ENCODE results near the gene CALML6. TPM values are rescaled to one million over a fixed set of nuclear protein-coding genes. Genes with fewer than 3 reads are reported as not detected.
A peak's percentile ranks its signal among the peaks of the same experiment; 100 is the strongest.

Gene CALML6
- polyA plus RNA-seq, 3 donors = 0.24 TPM; not detected in 2

GRCh38 chr1:1875932-1876331 lies 39.1 kb upstream of the CALML6 start:
- intact Hi-C loops (cut with micrococcal nuclease) = no loop called here
- peaks cover 0 to 2% (median 0%) of the 10 kb centered on the region in 3 donors for H3K27me3 Mint-ChIP-seq (ENCODE audit: low read depth in 3 of 3)
- peaks cover 16 to 60% of the 10 kb centered on the region in 2 donors for H3K36me3 ChIP-seq (replicated peaks in 1 of 2; ENCODE audit: control insufficient read depth in 1 of 2, insufficient read depth in 2 of 2, low read length in 2 of 2)
- peaks cover 30 to 56% of the 10 kb centered on the region in 2 donors for H3K36me3 Mint-ChIP-seq
- DNase-seq = no peak
- peaks cover 100% of the 10 kb centered on the region for H3K79me2 ChIP-seq (ENCODE audit: insufficient read depth, low read length)
- H3K4me3 Mint-ChIP-seq = no peak overlapping the region
- H3K9me3 ChIP-seq (replicated peaks in 1 of 2; ENCODE audit: control insufficient read depth in 1 of 2, insufficient read depth in 1 of 2, low read length in 2 of 2) = no peaks in the 10 kb centered on the region
- no peak overlapping the region for H3K9ac ChIP-seq (ENCODE audit: insufficient read depth, low read length, poor library complexity, severe bottlenecking)
- H3K27ac ChIP-seq (ENCODE audit: low read depth in 1 of 2, low read length in 2 of 2) = no peak overlapping the region
- H4K20me1 ChIP-seq (ENCODE audit: insufficient read depth, low read length) = peaks cover 100% of the 10 kb centered on the region
- H3K4me1 ChIP-seq (ENCODE audit: control insufficient read depth in 1 of 2, insufficient read depth in 2 of 2, low read length in 2 of 2) = peaks cover 3 to 15% of the 10 kb centered on the region in 2 donors
- no peak overlapping the region for H3K4me2 ChIP-seq (replicated peaks; ENCODE audit: extremely low read depth, low read length, poor library complexity, severe bottlenecking)
- WGBS (ENCODE audit: insufficient coverage) = no CpG with 5 or more reads among the region's 1 CpG
- H3K27ac Mint-ChIP-seq = peak overlapping the region in 2 of 7 donors; percentile 1 to 16
- no peaks in the 10 kb centered on the region for H3K9me3 Mint-ChIP-seq
- no peak overlapping the region for H2AFZ ChIP-seq (ENCODE audit: insufficient read depth, low read depth, low read length, poor library complexity, severe bottlenecking)
- H3K4me3 ChIP-seq (replicated peaks in 1 of 3; ENCODE audit: low read depth in 2 of 3, low read length in 3 of 3) = no peak overlapping the region
- no peaks in the 10 kb centered on the region for H3K27me3 ChIP-seq (ENCODE audit: control insufficient read depth in 2 of 2, insufficient read depth in 2 of 2, low read length in 2 of 2)
- peaks cover 52% of the 10 kb centered on the region for H3K4me1 Mint-ChIP-seq
- TF ChIP-seq CTCF (IDR thresholded peaks at IDR 0.05) = no peak

GRCh38 chr1:1876335-1876930 lies 38.6 kb upstream of the CALML6 start:
- H3K4me1 Mint-ChIP-seq = peaks cover 51% of the 10 kb centered on the region
- Histone ChIP-seq H3K9me3 (replicated peaks in 1 of 2; ENCODE audit: control insufficient read depth in 1 of 2, insufficient read depth in 1 of 2, low read length in 2 of 2) (no peaks in the 10 kb centered on the region), H3K4me1 (ENCODE audit: control insufficient read depth in 1 of 2, insufficient read depth in 2 of 2, low read length in 2 of 2) (peaks cover 2 to 10% of the 10 kb centered on the region in 2 donors), H3K27me3 (ENCODE audit: control insufficient read depth in 2 of 2, insufficient read depth in 2 of 2, low read length in 2 of 2) (no peaks in the 10 kb centered on the region), H3K9ac (ENCODE audit: insufficient read depth, low read length, poor library complexity, severe bottlenecking) (no peak overlapping the region), H3K36me3 (replicated peaks in 1 of 2; ENCODE audit: control insufficient read depth in 1 of 2, insufficient read depth in 2 of 2, low read length in 2 of 2) (peaks cover 16 to 60% of the 10 kb centered on the region in 2 donors), H2AFZ (ENCODE audit: insufficient read depth, low read depth, low read length, poor library complexity, severe bottlenecking) (no peak overlapping the region), H3K4me3 (replicated peaks in 1 of 3; ENCODE audit: low read depth in 2 of 3, low read length in 3 of 3) (no peak overlapping the region), H3K79me2 (ENCODE audit: insufficient read depth, low read length) (peaks cover 100% of the 10 kb centered on the region), H4K20me1 (ENCODE audit: insufficient read depth, low read length) (peaks cover 100% of the 10 kb centered on the region), H3K27ac (ENCODE audit: low read depth in 1 of 2, low read length in 2 of 2) (peak overlapping the region in 1 of 2 donors; percentile 40), H3K4me2 (replicated peaks; ENCODE audit: extremely low read depth, low read length, poor library complexity, severe bottlenecking) (no peak overlapping the region)
- intact Hi-C loops (cut with micrococcal nuclease) = no loop called here
- peaks cover 29 to 56% of the 10 kb centered on the region in 2 donors for H3K36me3 Mint-ChIP-seq
- WGBS (ENCODE audit: insufficient coverage) = 100% methylated on average over 1 of the region's 11 CpGs
- no peaks in the 10 kb centered on the region for H3K9me3 Mint-ChIP-seq
- no peak for DNase-seq
- peak overlapping the region in 1 of 2 donors; percentile 18 for H3K4me3 Mint-ChIP-seq
- peaks cover 0 to 2% (median 0%) of the 10 kb centered on the region in 3 donors for H3K27me3 Mint-ChIP-seq (ENCODE audit: low read depth in 3 of 3)
- H3K27ac Mint-ChIP-seq = peak overlapping the region in 2 of 7 donors; percentile 32 to 53
- TF ChIP-seq CTCF (IDR thresholded peaks at IDR 0.05) = no peak

Measured in CD14-positive monocyte (primary cell).